ENCODE data around the gene SV2B. TPM values are rescaled to one million over a fixed set of nuclear protein-coding genes. Genes with fewer than 3 reads are reported as not detected.

Gene SV2B
- total RNA-seq, 4 donors from 2014 or later: 1.4 to 6.4 (median 2.2) TPM

DNA sequence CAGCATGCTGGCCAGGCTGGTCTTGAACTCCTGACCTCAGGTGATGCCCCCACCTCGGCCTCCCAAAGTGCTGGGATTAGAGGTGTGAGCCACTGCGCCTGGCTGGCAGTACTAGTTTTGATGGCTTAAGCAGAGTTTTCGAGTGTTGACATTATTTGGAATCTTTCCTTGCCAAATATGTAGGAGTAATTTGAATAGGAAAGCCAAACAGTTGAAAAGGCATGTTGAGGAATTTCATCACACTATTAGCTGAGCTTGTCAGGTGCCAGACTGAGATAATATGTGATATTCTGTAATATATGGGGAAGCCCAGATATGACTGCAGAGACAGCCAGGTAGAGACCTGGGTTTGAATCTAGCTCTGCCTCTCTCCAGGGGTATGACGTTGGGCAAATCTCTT, 109.3 kb downstream of the SV2B start:
- TF ChIP-seq, protein P1, sequence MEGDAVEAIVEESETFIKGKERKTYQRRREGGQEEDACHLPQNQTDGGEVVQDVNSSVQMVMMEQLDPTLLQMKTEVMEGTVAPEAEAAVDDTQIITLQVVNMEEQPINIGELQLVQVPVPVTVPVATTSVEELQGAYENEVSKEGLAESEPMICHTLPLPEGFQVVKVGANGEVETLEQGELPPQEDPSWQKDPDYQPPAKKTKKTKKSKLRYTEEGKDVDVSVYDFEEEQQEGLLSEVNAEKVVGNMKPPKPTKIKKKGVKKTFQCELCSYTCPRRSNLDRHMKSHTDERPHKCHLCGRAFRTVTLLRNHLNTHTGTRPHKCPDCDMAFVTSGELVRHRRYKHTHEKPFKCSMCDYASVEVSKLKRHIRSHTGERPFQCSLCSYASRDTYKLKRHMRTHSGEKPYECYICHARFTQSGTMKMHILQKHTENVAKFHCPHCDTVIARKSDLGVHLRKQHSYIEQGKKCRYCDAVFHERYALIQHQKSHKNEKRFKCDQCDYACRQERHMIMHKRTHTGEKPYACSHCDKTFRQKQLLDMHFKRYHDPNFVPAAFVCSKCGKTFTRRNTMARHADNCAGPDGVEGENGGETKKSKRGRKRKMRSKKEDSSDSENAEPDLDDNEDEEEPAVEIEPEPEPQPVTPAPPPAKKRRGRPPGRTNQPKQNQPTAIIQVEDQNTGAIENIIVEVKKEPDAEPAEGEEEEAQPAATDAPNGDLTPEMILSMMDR (IDR thresholded peaks at IDR 0.05; ENCODE audit: low read depth): no peak

DNA sequence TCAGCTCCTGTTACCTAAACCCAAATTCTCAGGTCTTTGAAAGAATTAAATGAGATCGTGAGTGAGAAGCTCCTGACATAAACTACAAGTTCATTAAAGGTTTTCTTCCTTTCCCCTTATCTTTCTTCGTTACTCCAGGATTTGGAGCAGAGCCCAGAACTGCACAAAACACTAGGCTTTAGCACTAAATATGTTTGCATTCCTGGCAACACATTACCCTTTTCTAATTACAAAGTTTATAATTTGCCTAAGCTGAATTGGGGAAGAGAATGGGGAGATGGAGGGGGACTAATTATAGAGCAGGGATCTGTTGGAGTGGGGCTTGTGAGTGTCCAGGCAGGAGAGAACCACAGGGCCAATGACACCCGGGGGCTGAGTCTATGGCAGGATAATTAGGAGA, 109.7 kb downstream of the SV2B start:
- TF ChIP-seq, protein P1 (IDR thresholded peaks at IDR 0.05; ENCODE audit: low read depth): no peak

DNA sequence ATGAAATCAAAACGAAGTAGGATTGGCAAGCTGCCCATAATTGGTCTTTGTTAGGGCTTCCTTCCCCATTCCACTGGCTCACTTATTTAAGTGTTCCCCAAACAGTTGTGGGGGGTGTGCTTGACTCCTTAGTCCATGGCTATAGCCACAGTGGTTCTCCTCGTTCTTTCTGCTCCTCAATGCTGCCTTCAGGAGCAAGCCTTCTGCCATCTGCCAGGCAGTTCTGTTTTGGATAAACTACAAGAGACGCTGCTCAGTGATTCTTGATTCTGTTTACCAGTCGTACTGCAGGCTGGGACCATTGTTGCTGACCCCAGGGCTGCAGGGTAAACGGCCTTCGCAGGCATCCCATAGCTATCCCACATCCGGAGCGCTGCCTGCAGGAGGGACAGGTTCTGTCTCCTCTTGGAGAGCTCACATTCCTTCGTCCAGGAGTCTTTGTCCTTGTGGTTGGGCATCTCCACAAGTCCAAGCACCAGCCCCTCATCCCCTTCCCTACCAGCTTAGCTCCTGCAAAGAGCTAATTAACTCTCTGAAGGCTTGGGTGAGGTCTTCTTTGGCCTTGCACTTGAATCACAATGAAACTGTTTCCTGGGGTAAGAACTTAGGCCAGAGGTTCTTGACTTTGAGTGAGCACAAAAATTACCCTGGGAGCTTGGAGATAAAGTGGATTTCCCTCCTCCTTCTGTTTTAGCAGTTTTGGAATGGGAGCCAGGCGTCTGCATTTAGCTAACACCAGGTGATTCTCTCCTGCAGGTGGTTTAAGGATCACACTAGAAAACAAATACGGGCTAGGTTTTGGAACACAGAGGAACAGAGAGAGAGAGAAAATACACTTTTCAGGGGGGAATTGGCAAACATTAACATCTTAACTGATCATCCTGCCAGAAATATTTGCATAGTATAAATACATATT, 114.9 kb downstream of the SV2B start:
- TF ChIP-seq, protein P1 (IDR thresholded peaks at IDR 0.05; ENCODE audit: low read depth): no peak

DNA sequence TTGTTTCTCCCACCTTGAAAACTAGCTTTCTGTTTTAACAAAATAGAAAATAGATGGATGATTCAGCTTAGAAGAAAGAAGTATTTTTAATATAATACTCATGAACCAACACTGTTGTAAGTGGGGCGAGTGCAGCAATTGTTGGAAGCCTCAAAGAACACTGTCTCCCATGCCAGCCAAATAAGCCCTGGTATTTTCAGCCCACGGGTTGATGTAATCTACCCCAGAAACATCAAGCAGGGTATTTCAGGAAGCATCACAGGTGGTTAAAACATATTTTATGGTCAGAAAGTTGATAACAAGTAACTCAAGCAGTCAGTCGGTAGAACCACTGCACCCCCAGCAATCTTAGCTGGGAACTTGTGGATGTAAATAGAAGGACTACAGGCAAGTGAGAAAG, 115.9 kb downstream of the SV2B start:
- TF ChIP-seq, protein P1 (IDR thresholded peaks at IDR 0.05; ENCODE audit: low read depth): no peak

DNA sequence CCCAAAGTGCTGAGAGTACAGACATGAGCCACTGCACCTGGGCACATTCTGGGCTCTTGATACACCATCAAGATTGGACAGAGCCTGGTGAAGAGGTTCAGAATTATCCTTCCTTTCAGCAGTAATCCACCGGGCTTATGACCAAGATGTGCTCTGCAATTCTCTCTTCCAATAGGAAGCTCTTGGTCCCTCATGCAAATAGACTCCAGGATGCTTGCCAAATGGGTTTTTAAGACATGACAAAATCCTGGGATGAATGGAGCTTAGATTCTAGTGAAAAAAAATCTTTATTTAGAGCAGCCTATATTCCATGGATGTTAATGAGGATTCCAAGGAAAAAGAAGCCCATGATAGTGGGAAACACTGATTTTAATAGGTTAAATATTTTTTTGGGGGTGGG, 119.1 kb downstream of the SV2B start:
- TF ChIP-seq, protein P1 (IDR thresholded peaks at IDR 0.05; ENCODE audit: low read depth): no peak

DNA sequence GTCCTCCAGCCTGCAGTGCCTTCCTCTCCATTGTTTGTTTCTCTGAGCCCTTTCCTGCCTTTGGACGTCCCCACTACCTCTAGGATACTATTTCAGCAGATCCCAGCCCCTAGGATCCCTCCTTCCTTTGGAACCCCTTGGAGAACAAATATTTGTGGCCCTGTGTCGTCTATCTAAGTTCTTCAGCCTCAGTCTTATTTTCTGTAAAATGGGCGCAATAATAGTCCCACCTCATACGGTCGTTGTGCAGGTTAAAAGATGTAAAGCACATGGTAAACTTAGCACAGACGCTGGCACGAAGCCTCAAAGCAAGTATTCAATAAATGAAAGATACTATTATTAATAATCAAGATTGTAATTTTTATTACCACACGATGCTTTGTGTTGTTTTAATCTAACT, 122.0 kb downstream of the SV2B start:
- TF ChIP-seq, protein P1 (IDR thresholded peaks at IDR 0.05; ENCODE audit: low read depth): no peak

DNA sequence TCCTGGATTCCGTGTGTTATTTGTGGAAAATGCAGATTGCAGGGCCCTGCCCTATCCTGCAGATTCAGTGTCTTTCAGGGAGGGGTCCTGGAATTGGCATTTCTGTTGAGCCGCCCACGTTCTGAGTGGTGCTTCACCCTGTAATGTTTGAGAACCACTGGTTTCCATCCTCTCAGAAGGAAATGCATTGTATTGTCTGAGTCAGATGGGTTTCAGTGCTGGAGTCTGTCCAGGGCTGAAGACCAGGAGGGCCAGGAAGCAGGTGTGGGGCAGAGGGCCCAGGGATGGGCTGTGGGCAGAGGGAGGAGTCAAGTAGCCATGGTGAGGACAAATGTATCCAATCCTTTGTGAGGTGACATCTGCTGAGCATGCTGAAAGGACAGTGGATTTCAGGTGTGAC, 123.8 kb downstream of the SV2B start:
- TF ChIP-seq, protein P1 (IDR thresholded peaks at IDR 0.05; ENCODE audit: low read depth): no peak

All from subcutaneous adipose tissue (tissue), 4 donors.